B cell (primary cell): ENCODE results near the gene PAF1. TPM values are rescaled to one million over a fixed set of nuclear protein-coding genes. Genes with fewer than 3 reads are reported as not detected.
A peak's percentile ranks its signal among the peaks of the same experiment; 100 is the strongest.

Experiments
- ATAC-seq: fragments of 200-7000 bp; cut with Tn5 transposase; one replicate; pipeline ENCODE4 v1.10.0; 2021; ENCODE audit warnings: low read depth, mild to moderate bottlenecking, moderate number of reproducible peaks, moderate library complexity
- CTCF ChIA-PET: fragments of 350-600 bp; sonication (Branson Sonifier 250); formaldehyde crosslinking; loops from one replicate; lab custom pipeline; 2021; ENCODE audit warnings: antibody characterized with exemption, inconsistent platforms; lab: Charles Lee
- POLR2A ChIA-PET: fragments of 350-600 bp; sonication (Branson Sonifier 250); formaldehyde crosslinking; loops from one replicate; lab custom pipeline; 2021; ENCODE audit warnings: antibody characterized with exemption; lab: Charles Lee
- DNase-seq: peaks from one replicate; pipeline ENCODE4 v3.0.0; 2013
- H2AFZ ChIP-seq: 2 replicates; pipeline ENCODE4 v1.6.1; 2012; ENCODE audit warnings: mild to moderate bottlenecking, low read depth, low read length; ENCODE audit not compliant: insufficient read depth, poor library complexity, severe bottlenecking
- H3K27ac ChIP-seq, 2 donors: 1 replicate in 1 of 2; 2 replicates in 1 of 2; pipeline ENCODE4 v1.5.1; 2012 to 2013; ENCODE audit warnings: low read length in 2 of 2, mild to moderate bottlenecking in 2 of 2, moderate library complexity in 1 of 2
- H3K27me3 ChIP-seq, 4 experiments: fragments of 200-600 bp in 1 of 4; sonication (generic) in 1 of 4; replicated peaks in 1 of 4; 1 replicate in 2 of 4; 2 replicates in 2 of 4; pipeline versions ENCODE4 v1.6.1 to v1.7.0; 2013 to 2016; ENCODE audit warnings: low read length in 3 of 4, mild to moderate bottlenecking in 2 of 4, mixed read lengths in 1 of 4, moderate library complexity in 1 of 4; ENCODE audit not compliant: insufficient read depth in 4 of 4, control insufficient read depth in 3 of 4; ENCODE audit errors: control extremely low read depth in 1 of 4
- H3K36me3 ChIP-seq, 2 experiments: replicated peaks in 1 of 2; 1 replicate in 1 of 2; 2 replicates in 1 of 2; pipeline versions ENCODE4 v1.6.1 to v1.7.1; 2013; ENCODE audit warnings: low read length in 1 of 2; ENCODE audit not compliant: insufficient read depth in 2 of 2, control insufficient read depth in 1 of 2; ENCODE audit errors: control extremely low read depth in 1 of 2, extremely low read depth in 1 of 2
- H3K4me1 ChIP-seq, 2 donors: fragments of 200-600 bp in 1 of 2; sonication (generic) in 1 of 2; 1 replicate in 1 of 2; 2 replicates in 1 of 2; pipeline versions ENCODE4 v1.5.1 to v1.6.1; 2013 to 2017; ENCODE audit warnings: low read length in 2 of 2; ENCODE audit not compliant: control insufficient read depth in 2 of 2, insufficient read depth in 2 of 2
- H3K4me2 ChIP-seq: replicated peaks from 2 replicates; pipeline ENCODE3; 2012; ENCODE audit warnings: mild to moderate bottlenecking, low read depth, low read length; ENCODE audit not compliant: poor library complexity, severe bottlenecking
- H3K4me3 ChIP-seq, 5 experiments: fragments of 200-600 bp in 1 of 5; sonication (generic) in 1 of 5; 1 replicate in 3 of 5; 2 replicates in 2 of 5; pipeline versions ENCODE4 v1.5.1 to v1.7.0; 2011 to 2016; ENCODE audit warnings: low read length in 4 of 5, mild to moderate bottlenecking in 4 of 5, low read depth in 2 of 5, control low read depth in 1 of 5, moderate library complexity in 1 of 5; ENCODE audit not compliant: insufficient read depth in 1 of 5; ENCODE audit errors: control extremely low read depth in 1 of 5, extremely low read depth in 1 of 5
- H3K79me2 ChIP-seq: fragments of 200-600 bp; sonication (generic); one replicate; pipeline ENCODE4 v1.6.0; 2016; ENCODE audit warnings: low read length; ENCODE audit not compliant: control insufficient read depth, insufficient read depth
- H3K9ac ChIP-seq: fragments of 200-600 bp; sonication (generic); 2 replicates; pipeline ENCODE4 v1.6.1; 2017; ENCODE audit warnings: mild to moderate bottlenecking, low read length, moderate library complexity
- H3K9me3 ChIP-seq, 3 donors: one replicate each; pipeline versions ENCODE4 v1.6.1 to v1.7.1; 2013; ENCODE audit warnings: low read length in 2 of 3; ENCODE audit not compliant: control insufficient read depth in 2 of 3, insufficient read depth in 1 of 3; ENCODE audit errors: control extremely low read depth in 1 of 3
- H4K20me1 ChIP-seq: 2 replicates; pipeline ENCODE4 v1.6.0; 2012; ENCODE audit warnings: mild to moderate bottlenecking, low read length; ENCODE audit not compliant: insufficient read depth, control insufficient read depth, poor library complexity, severe bottlenecking
- H3K27ac Mint-ChIP-seq: one replicate; pipeline ENCODE4 v1.8.0; 2021; ENCODE audit warnings: mixed read lengths
- H3K27me3 Mint-ChIP-seq: one replicate; pipeline ENCODE4 v1.8.0; 2021; ENCODE audit warnings: mixed read lengths
- H3K4me1 Mint-ChIP-seq: one replicate; pipeline ENCODE4 v1.8.0; 2021; ENCODE audit warnings: mixed read lengths
- H3K4me3 Mint-ChIP-seq: one replicate; pipeline ENCODE4 v1.8.0; 2021; ENCODE audit warnings: mixed read lengths
- H3K9me3 Mint-ChIP-seq: one replicate; pipeline ENCODE4 v1.8.0; 2022; ENCODE audit warnings: mixed read lengths; ENCODE audit not compliant: insufficient read depth
- CTCF ChIP-seq: fragments of 200-600 bp; IDR thresholded peaks from one replicate; pipeline ENCODE4 v1.8.0; 2022; ENCODE audit warnings: antibody characterized with exemption, mild to moderate bottlenecking
- EZH2 ChIP-seq: IDR thresholded peaks from 2 replicates; pipeline ENCODE4 v1.6.1; 2012; ENCODE audit warnings: borderline replicate concordance, low read depth, mild to moderate bottlenecking, moderate library complexity, low read length; ENCODE audit not compliant: insufficient read depth, poor library complexity, severe bottlenecking
- WGBS: methylation state at CpG from one replicate; pipeline ENCODE4 v1.1.5; 2013; ENCODE audit warnings: missing lambda C conversion rate; ENCODE audit not compliant: insufficient coverage; 5-methylcytosine and 5-hydroxymethylcytosine counted together
- intact Hi-C: fragments of 100-400 bp; cut with micrococcal nuclease; formaldehyde crosslinking; loops from one replicate; pipeline ENCODE4 v1.10.0; 2022
- polyA plus RNA-seq: library from polyadenylated mRNA; depleted of rRNA; stranded (reverse); fragments of >200 nt; gene quantifications from 2 replicates; pipeline ENCODE4 v1.2.3, GENCODE V29; 2012
- total RNA-seq, 2 donors: library from RNA; stranded (reverse); fragments of 120-200 nt in 1 of 2; gene quantifications; 1 replicate in 1 of 2; 2 replicates in 1 of 2; pipeline versions ENCODE4 v1.2.3 to v1.2.4, GENCODE V29; 2013 to 2022

PAF1 gene
- total and polyA plus RNA-seq, 2 donors (not counting 1 experiment from before 2014, with no cell fraction given) = 59.9 to 387 TPM

- Histone ChIP-seq H3K9ac (peak within 1 kb of the TSS; percentile 99), H3K27ac (peak within 1 kb of the TSS; percentile 100), H2AFZ (peak within 1 kb of the TSS; percentile 72), H3K27me3 (no peaks in the 10 kb centered on the region), H3K4me1 (peaks cover 24 to 40% of the 10 kb centered on the region in 2 donors), H3K36me3 (peaks cover 0 to 21% of the 10 kb centered on the region in 2 experiments), H4K20me1 (peaks cover 22% of the 10 kb centered on the region), H3K4me2 (peak within 1 kb of the TSS; percentile 100), H3K79me2 (peaks cover 27% of the 10 kb centered on the region), H3K9me3 (peaks cover 0 to 2% (median 0%) of the 10 kb centered on the region in 3 donors), H3K4me3 (peak within 1 kb of the TSS; percentile 74 to 98 (median 92))
- CTCF ChIA-PET = interaction anchor here (0.6 to 2.3 kb wide), 20 partner anchors 9 to 293 kb away, joined by 3 to 260 read pairs (median 4); partner anchors contain the start of genes EID2B, MED29, PAF1 and RPS16
- POLR2A ChIA-PET = interaction anchor here (0.7 to 2.5 kb wide), 8 partner anchors 10 to 290 kb away, joined by 3 to 74 read pairs (median 12); partner anchors contain the start of genes GMFG, MED29, PAF1 and RPS16
- TF ChIP-seq EZH2 (no peak), CTCF (no peak)
- ATAC-seq (peak; percentile 53), DNase-seq (peak; percentile 99)
- Mint-ChIP-seq H3K27ac (peak within 1 kb of the TSS; percentile 99), H3K4me1 (peaks cover 49% of the 10 kb centered on the region), H3K27me3 (no peaks in the 10 kb centered on the region), H3K4me3 (peak within 1 kb of the TSS; percentile 94), H3K9me3 (no peaks in the 10 kb centered on the region)
- WGBS = 0% methylated on average over 52 of the region's 60 CpGs
- intact Hi-C loops = loop anchor here (1.0 to 5.0 kb wide), 9 partner anchors 21 to 1365 kb away; partner anchors contain the start of genes EID2B, EIF3K, MAP4K1 and MED29
Observed at GRCh38 chr19:39412100-39412866, 21.4 kb upstream of the PAF1 start, which contains the start of gene PLEKHG2. TSS of gene PLEKHG2 (plus strand) at chr19:39412669. CDS start at chr19:39414087, 1,418 bp downstream.
